Suprapubic skin (tissue), 4 donors: ENCODE results near the gene SPSB4. TPM values are rescaled to one million over a fixed set of nuclear protein-coding genes. Genes with fewer than 3 reads are reported as not detected.
A peak's percentile ranks its signal among the peaks of the same experiment; 100 is the strongest.

Experiments used
- DNase-seq, 2 donors: peaks; one replicate each; pipeline ENCODE4 v3.0.0-alpha.2; 2019; ENCODE audit warnings: low spot score in 2 of 2
- H3K27ac ChIP-seq: fragments of 200-600 bp; sonication (generic); one replicate; pipeline ENCODE4 v1.5.1; 2019
- H3K27me3 ChIP-seq: fragments of 200-600 bp; sonication (generic); one replicate; pipeline ENCODE4 v1.5.1; 2019
- H3K36me3 ChIP-seq: fragments of 200-600 bp; sonication (generic); one replicate; pipeline ENCODE4 v1.5.1; 2019
- H3K4me1 ChIP-seq: fragments of 200-600 bp; sonication (generic); one replicate; pipeline ENCODE4 v1.5.1; 2019
- H3K4me3 ChIP-seq: fragments of 200-600 bp; sonication (generic); one replicate; pipeline ENCODE4 v1.5.1; 2019; ENCODE audit warnings: mild to moderate bottlenecking
- H3K9me3 ChIP-seq: fragments of 200-600 bp; sonication (generic); one replicate; pipeline ENCODE4 v1.5.1; 2019
- EP300 ChIP-seq: sonication (generic); formaldehyde crosslinking; IDR thresholded peaks from one replicate; pipeline ENCODE4 v1.6.1; 2017; ENCODE audit warnings: antibody characterized with exemption
- POLR2A ChIP-seq, 2 donors: fragments of 450-650 bp; IDR thresholded peaks; one replicate each; pipeline ENCODE4 v1.6.1; 2017; ENCODE audit warnings: antibody characterized with exemption in 2 of 2, mild to moderate bottlenecking in 2 of 2, moderate library complexity in 2 of 2
- POLR2AphosphoS5 ChIP-seq, 3 donors: sonication (generic); formaldehyde crosslinking; IDR thresholded peaks; one replicate each; pipeline ENCODE4 v1.6.1; 2017; ENCODE audit warnings: antibody characterized with exemption in 3 of 3
- WGBS: methylation state at CpG from one replicate; pipeline ENCODE4 v1.1.5; 2018; 5-methylcytosine and 5-hydroxymethylcytosine counted together
- total RNA-seq, 4 donors: library from RNA; depleted of rRNA; stranded (reverse); fragments of >200 nt; gene quantifications; one replicate each; pipeline ENCODE4 v1.1.0, GENCODE V29; 2016
- TF ChIP-seq, protein P1 (sequence below), 2 donors: fragments of 200-600 bp in 1 of 2; fragments of 450-650 bp in 1 of 2; sonication (generic) in 1 of 2; IDR thresholded peaks; one replicate each; pipeline ENCODE4 v1.5.1; 2016 to 2019; ENCODE audit warnings: antibody characterized with exemption in 2 of 2, mild to moderate bottlenecking in 1 of 2, moderate library complexity in 1 of 2

SPSB4 gene
- total RNA-seq, 4 donors from 2014 or later, result 0.51 to 0.81 TPM; not detected in 2

DNA sequence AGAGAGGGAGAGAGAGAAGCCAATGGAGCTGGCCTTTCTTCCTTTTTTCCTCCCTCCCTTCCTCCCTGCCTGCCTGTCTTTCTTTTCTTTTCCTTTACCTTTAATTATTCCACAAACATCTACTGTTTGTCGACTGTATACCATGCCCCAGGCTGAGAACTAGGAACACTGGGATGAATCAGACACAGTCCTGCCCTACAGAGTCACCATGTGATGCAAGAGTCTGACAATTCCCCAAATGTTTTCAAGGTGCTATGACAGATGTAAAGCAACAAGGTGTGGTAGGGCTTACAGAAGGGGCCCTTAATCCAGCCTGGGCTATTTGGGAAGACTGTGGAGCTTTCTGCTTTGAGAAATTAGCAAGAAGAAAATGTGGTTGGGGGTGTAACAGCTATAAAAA lies 4.0 kb upstream of the SPSB4 start:
- Histone ChIP-seq H3K9me3 (no peaks in the 10 kb centered on the region), H3K27ac (no peak overlapping the region), H3K4me1 (peaks cover 18% of the 10 kb centered on the region), H3K27me3 (peaks cover 39% of the 10 kb centered on the region), H3K36me3 (no peaks in the 10 kb centered on the region), H3K4me3 (no peak overlapping the region)
- TF ChIP-seq EP300, result no peak
- no peak for TF ChIP-seq POLR2A (IDR thresholded peaks at IDR 0.05)
- TF ChIP-seq POLR2AphosphoS5 (IDR thresholded peaks at IDR 0.05), result no peak
- TF ChIP-seq, protein P1, sequence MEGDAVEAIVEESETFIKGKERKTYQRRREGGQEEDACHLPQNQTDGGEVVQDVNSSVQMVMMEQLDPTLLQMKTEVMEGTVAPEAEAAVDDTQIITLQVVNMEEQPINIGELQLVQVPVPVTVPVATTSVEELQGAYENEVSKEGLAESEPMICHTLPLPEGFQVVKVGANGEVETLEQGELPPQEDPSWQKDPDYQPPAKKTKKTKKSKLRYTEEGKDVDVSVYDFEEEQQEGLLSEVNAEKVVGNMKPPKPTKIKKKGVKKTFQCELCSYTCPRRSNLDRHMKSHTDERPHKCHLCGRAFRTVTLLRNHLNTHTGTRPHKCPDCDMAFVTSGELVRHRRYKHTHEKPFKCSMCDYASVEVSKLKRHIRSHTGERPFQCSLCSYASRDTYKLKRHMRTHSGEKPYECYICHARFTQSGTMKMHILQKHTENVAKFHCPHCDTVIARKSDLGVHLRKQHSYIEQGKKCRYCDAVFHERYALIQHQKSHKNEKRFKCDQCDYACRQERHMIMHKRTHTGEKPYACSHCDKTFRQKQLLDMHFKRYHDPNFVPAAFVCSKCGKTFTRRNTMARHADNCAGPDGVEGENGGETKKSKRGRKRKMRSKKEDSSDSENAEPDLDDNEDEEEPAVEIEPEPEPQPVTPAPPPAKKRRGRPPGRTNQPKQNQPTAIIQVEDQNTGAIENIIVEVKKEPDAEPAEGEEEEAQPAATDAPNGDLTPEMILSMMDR (IDR thresholded peaks at IDR 0.05), result no peak
- 53% methylated on average over 1 of the region's 1 CpG for WGBS
- no peak for DNase-seq

DNA sequence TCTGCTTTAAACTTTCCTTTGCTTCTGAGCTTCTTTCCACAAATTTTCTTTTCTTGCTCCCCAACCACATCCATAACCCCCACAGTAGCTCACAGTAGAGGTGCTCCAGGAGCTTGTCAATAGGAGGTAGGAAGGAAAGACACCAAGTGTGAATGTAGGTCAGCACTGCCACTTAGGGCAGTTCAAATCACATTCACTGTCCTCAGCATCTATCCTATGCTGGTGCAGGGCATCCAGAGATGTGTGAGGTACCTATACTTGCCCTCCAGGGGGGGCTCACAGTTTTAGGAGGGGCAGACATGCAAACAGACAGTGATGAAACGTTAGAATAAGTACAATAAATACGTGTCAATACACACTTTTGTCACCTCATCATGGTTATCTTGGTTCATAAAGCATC lies 1.5 kb upstream of the SPSB4 start:
- no peak for DNase-seq
- WGBS, result 60% methylated on average over 2 of the region's 2 CpGs
- no peak overlapping the region for H3K4me3 ChIP-seq
- no peaks in the 10 kb centered on the region for H3K36me3 ChIP-seq
- no peak overlapping the region for H3K27ac ChIP-seq
- peaks cover 52% of the 10 kb centered on the region for H3K27me3 ChIP-seq
- peaks cover 26% of the 10 kb centered on the region for H3K4me1 ChIP-seq
- no peaks in the 10 kb centered on the region for H3K9me3 ChIP-seq
- TF ChIP-seq POLR2A (IDR thresholded peaks at IDR 0.05) (no peak), POLR2AphosphoS5 (IDR thresholded peaks at IDR 0.05) (no peak), EP300 (no peak)
- TF ChIP-seq, protein P1 (IDR thresholded peaks at IDR 0.05), result no peak

DNA sequence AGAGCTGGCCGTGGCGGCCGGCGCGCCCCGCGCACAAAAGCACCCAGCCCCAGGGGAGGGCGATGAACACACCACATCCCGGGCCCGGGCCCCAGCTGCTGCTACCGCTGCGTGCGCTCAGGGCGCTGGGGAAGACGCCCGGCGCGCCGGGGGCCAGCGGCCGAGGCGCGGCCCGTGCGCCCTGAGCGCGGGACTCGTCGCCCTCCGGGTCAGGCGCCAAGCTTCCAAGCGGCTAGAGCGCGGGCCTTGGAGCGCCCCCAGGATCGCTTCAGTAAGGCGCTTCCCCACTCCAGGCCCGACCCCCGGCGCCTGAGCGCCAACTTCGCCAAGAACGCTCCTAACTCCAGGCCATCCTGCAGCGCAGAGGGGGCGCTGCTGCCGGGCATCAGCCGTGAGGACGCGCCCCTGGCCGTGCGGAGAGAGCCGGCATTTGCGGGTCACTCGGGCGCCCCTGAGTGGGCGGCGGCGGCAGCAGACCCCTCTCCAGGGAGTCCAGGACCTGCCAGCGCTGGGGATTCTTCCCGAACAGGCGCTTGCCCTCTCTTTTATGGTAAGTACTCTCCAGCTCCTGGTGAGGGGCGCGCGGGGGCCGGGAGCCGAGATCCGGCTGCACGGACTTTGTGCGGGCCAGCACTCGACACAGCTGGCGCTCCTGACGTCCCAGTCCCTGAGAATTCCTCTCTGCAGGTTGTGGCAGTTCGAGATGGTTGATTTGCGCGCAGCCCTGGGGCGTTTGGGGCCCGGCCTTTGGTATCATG lies 475 bp downstream of the SPSB4 start:
- TF ChIP-seq POLR2A (IDR thresholded peaks at IDR 0.05) (no peak), POLR2AphosphoS5 (IDR thresholded peaks at IDR 0.05) (no peak), EP300 (no peak)
- Histone ChIP-seq H3K36me3 (no peaks in the 10 kb centered on the region), H3K4me1 (peaks cover 26% of the 10 kb centered on the region), H3K27ac (no peak overlapping the region), H3K27me3 (peaks cover 66% of the 10 kb centered on the region), H3K4me3 (peak overlapping the region; percentile 51), H3K9me3 (no peaks in the 10 kb centered on the region)
- 0% methylated on average over 9 of the region's 77 CpGs for WGBS
- DNase-seq, result no peak

DNA sequence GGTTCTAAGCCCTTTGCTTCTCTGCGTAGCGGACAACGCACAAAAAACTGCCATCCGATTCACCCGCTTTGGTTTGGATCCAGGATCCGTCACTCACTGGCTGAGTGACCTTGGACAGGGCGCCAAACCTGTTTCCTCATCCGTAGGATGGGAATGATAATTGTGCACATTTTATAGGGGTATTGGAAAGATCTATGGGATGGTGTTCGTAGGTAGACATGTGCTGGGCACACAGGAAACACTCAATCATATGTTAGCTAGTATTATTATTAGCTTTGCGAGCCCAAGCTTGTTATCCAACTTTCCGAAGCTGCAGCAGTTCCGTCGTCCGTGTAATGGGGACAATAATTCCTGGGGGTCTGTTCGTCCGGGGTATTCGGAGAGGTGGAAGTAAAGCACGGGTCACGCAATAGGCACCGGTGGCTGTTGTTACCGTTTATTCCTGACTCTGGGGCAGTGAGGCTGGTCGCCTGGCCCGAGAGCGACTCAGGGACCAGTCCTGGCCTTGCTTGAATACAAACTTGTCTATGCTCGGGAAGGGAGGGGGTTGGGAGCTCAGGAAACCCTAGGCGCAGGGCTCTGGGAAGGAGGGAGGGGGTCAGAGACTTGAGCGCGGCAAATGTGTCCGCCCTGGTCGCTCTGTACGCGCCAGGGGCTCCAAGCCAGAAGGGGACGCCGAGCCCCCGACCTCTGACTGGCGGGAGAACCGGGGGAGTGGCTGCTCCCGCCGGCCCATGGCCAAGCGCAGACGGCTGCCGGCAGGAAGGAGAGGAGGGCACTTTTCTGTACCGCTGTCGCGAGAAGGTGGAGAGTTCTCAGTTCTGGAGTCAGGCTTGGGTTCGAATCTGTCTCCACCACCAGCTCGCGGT lies 1.3 kb downstream of the SPSB4 start:
- Histone ChIP-seq H3K9me3 (no peaks in the 10 kb centered on the region), H3K27ac (no peak overlapping the region), H3K4me3 (peak overlapping the region; percentile 51), H3K27me3 (peaks cover 66% of the 10 kb centered on the region), H3K4me1 (peaks cover 26% of the 10 kb centered on the region), H3K36me3 (no peaks in the 10 kb centered on the region)
- TF ChIP-seq, protein P1 (IDR thresholded peaks at IDR 0.05), result no peak
- no peak for TF ChIP-seq POLR2AphosphoS5 (IDR thresholded peaks at IDR 0.05)
- TF ChIP-seq EP300, result no peak
- no peak for TF ChIP-seq POLR2A (IDR thresholded peaks at IDR 0.05)
- 2% methylated on average over 27 of the region's 48 CpGs for WGBS
- no peak for DNase-seq

DNA sequence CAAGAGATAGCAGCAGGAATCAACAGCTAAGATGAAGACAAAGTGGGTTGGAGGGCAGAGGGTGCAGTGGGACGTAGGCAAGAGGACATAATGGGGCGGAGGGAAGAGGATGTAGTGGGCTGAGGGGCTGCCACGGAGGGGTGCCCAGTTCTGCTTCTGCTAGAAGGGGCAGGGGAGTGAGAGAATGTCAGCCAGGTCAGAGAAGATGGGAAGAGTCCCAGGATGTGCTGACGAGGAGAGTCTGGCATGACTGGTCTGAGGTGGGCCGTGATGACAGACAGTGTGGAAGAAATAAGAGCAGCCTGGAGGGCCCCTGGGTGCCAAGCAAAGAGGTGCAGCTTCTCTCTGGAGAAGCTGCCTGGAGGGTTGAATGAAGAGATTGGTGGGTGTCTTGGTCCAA lies 4.0 kb downstream of the SPSB4 start:
- H3K4me3 ChIP-seq, result no peak overlapping the region
- 86% methylated on average over 5 of the region's 5 CpGs for WGBS
- H3K27me3 ChIP-seq, result peaks cover 51% of the 10 kb centered on the region
- no peaks in the 10 kb centered on the region for H3K36me3 ChIP-seq
- DNase-seq, result no peak
- TF ChIP-seq POLR2A (IDR thresholded peaks at IDR 0.05) (no peak), EP300 (no peak), POLR2AphosphoS5 (IDR thresholded peaks at IDR 0.05) (no peak)
- TF ChIP-seq, protein P1 (IDR thresholded peaks at IDR 0.05), result no peak
- H3K4me1 ChIP-seq, result peaks cover 26% of the 10 kb centered on the region
- no peak overlapping the region for H3K27ac ChIP-seq
- H3K9me3 ChIP-seq, result no peaks in the 10 kb centered on the region
